B cell (primary cell): ENCODE results near the gene DIPK2A. TPM values are rescaled to one million over a fixed set of nuclear protein-coding genes. Genes with fewer than 3 reads are reported as not detected.

Experiments
- ATAC-seq: fragments of 200-7000 bp; cut with Tn5 transposase; one replicate; pipeline ENCODE4 v1.10.0; 2021; ENCODE audit warnings: low read depth, mild to moderate bottlenecking, moderate number of reproducible peaks, moderate library complexity
- CTCF ChIA-PET: fragments of 350-600 bp; sonication (Branson Sonifier 250); formaldehyde crosslinking; loops from one replicate; lab custom pipeline; 2021; ENCODE audit warnings: antibody characterized with exemption, inconsistent platforms; lab: Charles Lee
- POLR2A ChIA-PET: fragments of 350-600 bp; sonication (Branson Sonifier 250); formaldehyde crosslinking; loops from one replicate; lab custom pipeline; 2021; ENCODE audit warnings: antibody characterized with exemption; lab: Charles Lee
- DNase-seq: peaks from one replicate; pipeline ENCODE4 v3.0.0; 2013
- H2AFZ ChIP-seq: 2 replicates; pipeline ENCODE4 v1.6.1; 2012; ENCODE audit warnings: mild to moderate bottlenecking, low read depth, low read length; ENCODE audit not compliant: insufficient read depth, poor library complexity, severe bottlenecking
- H3K27ac ChIP-seq, 2 donors: 1 replicate in 1 of 2; 2 replicates in 1 of 2; pipeline ENCODE4 v1.5.1; 2012 to 2013; ENCODE audit warnings: low read length in 2 of 2, mild to moderate bottlenecking in 2 of 2, moderate library complexity in 1 of 2
- H3K27me3 ChIP-seq, 4 experiments: fragments of 200-600 bp in 1 of 4; sonication (generic) in 1 of 4; replicated peaks in 1 of 4; 1 replicate in 2 of 4; 2 replicates in 2 of 4; pipeline versions ENCODE4 v1.6.1 to v1.7.0; 2013 to 2016; ENCODE audit warnings: low read length in 3 of 4, mild to moderate bottlenecking in 2 of 4, mixed read lengths in 1 of 4, moderate library complexity in 1 of 4; ENCODE audit not compliant: insufficient read depth in 4 of 4, control insufficient read depth in 3 of 4; ENCODE audit errors: control extremely low read depth in 1 of 4
- H3K36me3 ChIP-seq, 2 experiments: replicated peaks in 1 of 2; 1 replicate in 1 of 2; 2 replicates in 1 of 2; pipeline versions ENCODE4 v1.6.1 to v1.7.1; 2013; ENCODE audit warnings: low read length in 1 of 2; ENCODE audit not compliant: insufficient read depth in 2 of 2, control insufficient read depth in 1 of 2; ENCODE audit errors: control extremely low read depth in 1 of 2, extremely low read depth in 1 of 2
- H3K4me1 ChIP-seq, 2 donors: fragments of 200-600 bp in 1 of 2; sonication (generic) in 1 of 2; 1 replicate in 1 of 2; 2 replicates in 1 of 2; pipeline versions ENCODE4 v1.5.1 to v1.6.1; 2013 to 2017; ENCODE audit warnings: low read length in 2 of 2; ENCODE audit not compliant: control insufficient read depth in 2 of 2, insufficient read depth in 2 of 2
- H3K4me2 ChIP-seq: replicated peaks from 2 replicates; pipeline ENCODE3; 2012; ENCODE audit warnings: mild to moderate bottlenecking, low read depth, low read length; ENCODE audit not compliant: poor library complexity, severe bottlenecking
- H3K4me3 ChIP-seq, 5 experiments: fragments of 200-600 bp in 1 of 5; sonication (generic) in 1 of 5; 1 replicate in 3 of 5; 2 replicates in 2 of 5; pipeline versions ENCODE4 v1.5.1 to v1.7.0; 2011 to 2016; ENCODE audit warnings: low read length in 4 of 5, mild to moderate bottlenecking in 4 of 5, low read depth in 2 of 5, control low read depth in 1 of 5, moderate library complexity in 1 of 5; ENCODE audit not compliant: insufficient read depth in 1 of 5; ENCODE audit errors: control extremely low read depth in 1 of 5, extremely low read depth in 1 of 5
- H3K79me2 ChIP-seq: fragments of 200-600 bp; sonication (generic); one replicate; pipeline ENCODE4 v1.6.0; 2016; ENCODE audit warnings: low read length; ENCODE audit not compliant: control insufficient read depth, insufficient read depth
- H3K9ac ChIP-seq: fragments of 200-600 bp; sonication (generic); 2 replicates; pipeline ENCODE4 v1.6.1; 2017; ENCODE audit warnings: mild to moderate bottlenecking, low read length, moderate library complexity
- H3K9me3 ChIP-seq, 3 donors: one replicate each; pipeline versions ENCODE4 v1.6.1 to v1.7.1; 2013; ENCODE audit warnings: low read length in 2 of 3; ENCODE audit not compliant: control insufficient read depth in 2 of 3, insufficient read depth in 1 of 3; ENCODE audit errors: control extremely low read depth in 1 of 3
- H4K20me1 ChIP-seq: 2 replicates; pipeline ENCODE4 v1.6.0; 2012; ENCODE audit warnings: mild to moderate bottlenecking, low read length; ENCODE audit not compliant: insufficient read depth, control insufficient read depth, poor library complexity, severe bottlenecking
- H3K27ac Mint-ChIP-seq: one replicate; pipeline ENCODE4 v1.8.0; 2021; ENCODE audit warnings: mixed read lengths
- H3K27me3 Mint-ChIP-seq: one replicate; pipeline ENCODE4 v1.8.0; 2021; ENCODE audit warnings: mixed read lengths
- H3K4me1 Mint-ChIP-seq: one replicate; pipeline ENCODE4 v1.8.0; 2021; ENCODE audit warnings: mixed read lengths
- H3K4me3 Mint-ChIP-seq: one replicate; pipeline ENCODE4 v1.8.0; 2021; ENCODE audit warnings: mixed read lengths
- H3K9me3 Mint-ChIP-seq: one replicate; pipeline ENCODE4 v1.8.0; 2022; ENCODE audit warnings: mixed read lengths; ENCODE audit not compliant: insufficient read depth
- CTCF ChIP-seq: fragments of 200-600 bp; IDR thresholded peaks from one replicate; pipeline ENCODE4 v1.8.0; 2022; ENCODE audit warnings: antibody characterized with exemption, mild to moderate bottlenecking
- EZH2 ChIP-seq: IDR thresholded peaks from 2 replicates; pipeline ENCODE4 v1.6.1; 2012; ENCODE audit warnings: borderline replicate concordance, low read depth, mild to moderate bottlenecking, moderate library complexity, low read length; ENCODE audit not compliant: insufficient read depth, poor library complexity, severe bottlenecking
- WGBS: methylation state at CpG from one replicate; pipeline ENCODE4 v1.1.5; 2013; ENCODE audit warnings: missing lambda C conversion rate; ENCODE audit not compliant: insufficient coverage; 5-methylcytosine and 5-hydroxymethylcytosine counted together
- intact Hi-C: fragments of 100-400 bp; cut with micrococcal nuclease; formaldehyde crosslinking; loops from one replicate; pipeline ENCODE4 v1.10.0; 2022
- polyA plus RNA-seq: library from polyadenylated mRNA; depleted of rRNA; stranded (reverse); fragments of >200 nt; gene quantifications from 2 replicates; pipeline ENCODE4 v1.2.3, GENCODE V29; 2012
- total RNA-seq, 2 donors: library from RNA; stranded (reverse); fragments of 120-200 nt in 1 of 2; gene quantifications; 1 replicate in 1 of 2; 2 replicates in 1 of 2; pipeline versions ENCODE4 v1.2.3 to v1.2.4, GENCODE V29; 2013 to 2022

DIPK2A gene
- total and polyA plus RNA-seq, 2 donors (not counting 1 experiment from before 2014, with no cell fraction given), result 16.3 to 55.3 TPM

- H3K4me3 ChIP-seq, result no peak overlapping the region
- H3K27ac Mint-ChIP-seq, result no peak overlapping the region
- no peaks in the 10 kb centered on the region for H3K36me3 ChIP-seq
- no peaks in the 10 kb centered on the region for H3K27me3 ChIP-seq
- DNase-seq (peak; percentile 69), ATAC-seq (peak; percentile 64)
- H3K79me2 ChIP-seq, result no peaks in the 10 kb centered on the region
- H3K4me2 ChIP-seq, result no peak overlapping the region
- H3K27me3 Mint-ChIP-seq, result peaks cover 5% of the 10 kb centered on the region
- H3K4me1 ChIP-seq, result no peaks in the 10 kb centered on the region
- no peak overlapping the region for H3K4me3 Mint-ChIP-seq
- no peak overlapping the region for H3K27ac ChIP-seq
- no peaks in the 10 kb centered on the region for H3K9me3 ChIP-seq
- no peak overlapping the region for H3K9ac ChIP-seq
- H4K20me1 ChIP-seq, result no peaks in the 10 kb centered on the region
- TF ChIP-seq EZH2 (no peak), CTCF (peak; percentile 91)
- POLR2A ChIA-PET, result no interaction called here
- H2AFZ ChIP-seq, result no peak overlapping the region
- H3K4me1 Mint-ChIP-seq, result no peaks in the 10 kb centered on the region
- CTCF ChIA-PET, result interaction anchor here (0.7 to 8.8 kb wide), 16 partner anchors 8 to 66 kb away, joined by 3 to 178 read pairs (median 8); partner anchors contain the start of gene DIPK2A
- no CpG with 5 or more reads among the region's 1 CpG for WGBS
- no peaks in the 10 kb centered on the region for H3K9me3 Mint-ChIP-seq
- intact Hi-C loops, result loop anchor here (1.0 to 2.0 kb wide), 5 partner anchors 19 to 176 kb away; partner anchors contain the start of gene DIPK2A
Measured at GRCh38 chr3:143951351-143951971, 20.2 kb upstream of the DIPK2A start.

GRCh38 chr3:143952569-143953072 lies 19.0 kb upstream of the DIPK2A start:
- TF ChIP-seq CTCF (peak; percentile 14), EZH2 (no peak)
- H3K4me3 Mint-ChIP-seq, result no peak overlapping the region
- no peaks in the 10 kb centered on the region for H3K9me3 ChIP-seq
- ATAC-seq, result no peak
- no peaks in the 10 kb centered on the region for H4K20me1 ChIP-seq
- POLR2A ChIA-PET, result no interaction called here
- WGBS, result 80% methylated on average over 1 of the region's 4 CpGs
- H3K9me3 Mint-ChIP-seq, result no peaks in the 10 kb centered on the region
- H3K4me1 Mint-ChIP-seq, result peaks cover 3% of the 10 kb centered on the region
- no peak for DNase-seq
- H3K4me3 ChIP-seq, result no peak overlapping the region
- H3K9ac ChIP-seq, result no peak overlapping the region
- no peaks in the 10 kb centered on the region for H3K36me3 ChIP-seq
- no peak overlapping the region for H3K27ac ChIP-seq
- intact Hi-C loops, result no loop called here
- H2AFZ ChIP-seq, result no peak overlapping the region
- no peaks in the 10 kb centered on the region for H3K4me1 ChIP-seq
- no peaks in the 10 kb centered on the region for H3K27me3 ChIP-seq
- H3K27ac Mint-ChIP-seq, result no peak overlapping the region
- peaks cover 3% of the 10 kb centered on the region for H3K27me3 Mint-ChIP-seq
- no peaks in the 10 kb centered on the region for H3K79me2 ChIP-seq
- CTCF ChIA-PET, result interaction anchor here (0.7 to 8.8 kb wide), 14 partner anchors 10 to 1376 kb away, joined by 3 to 178 read pairs (median 6); partner anchors contain the start of gene DIPK2A
- no peak overlapping the region for H3K4me2 ChIP-seq
